Activated CD4-positive, alpha-beta T cell treated with anti-CD3 and anti-CD28 coated beads for 36 hours (primary cell): ENCODE results near the gene BAK1. TPM values are rescaled to one million over a fixed set of nuclear protein-coding genes. Genes with fewer than 3 reads are reported as not detected.
"Not testable (repeated sequence)": the region's sequence is repeated elsewhere in the genome, so short reads cannot be mapped to it uniquely, and the experiment has no call there.

ENCODE experiments used
- ATAC-seq: fragments of 200-7000 bp; cut with Tn5 transposase; one replicate; pipeline ENCODE4 v1.10.0; 2021; ENCODE audit warnings: mild to moderate bottlenecking, moderate library complexity
- CTCF ChIA-PET: fragments of 350-600 bp; sonication (Branson Sonifier 250); formaldehyde crosslinking; loops from one replicate; lab custom pipeline; 2021; ENCODE audit warnings: antibody characterized with exemption; lab: Charles Lee
- POLR2A ChIA-PET: fragments of 350-600 bp; sonication (Branson Sonifier 250); formaldehyde crosslinking; loops from one replicate; lab custom pipeline; 2021; ENCODE audit warnings: antibody characterized with exemption, inconsistent platforms; lab: Charles Lee
- DNase-seq: peaks from one replicate; pipeline ENCODE4 v3.0.0-alpha.2; 2020
- H3K27ac Mint-ChIP-seq: one replicate; pipeline ENCODE4 v1.8.0; 2021; ENCODE audit warnings: mixed read lengths
- H3K27me3 Mint-ChIP-seq: one replicate; pipeline ENCODE4 v1.8.0; 2021; ENCODE audit warnings: mixed read lengths
- H3K36me3 Mint-ChIP-seq: one replicate; pipeline ENCODE4 v1.8.0; 2021; ENCODE audit warnings: low read depth, mixed read lengths
- H3K4me1 Mint-ChIP-seq: one replicate; pipeline ENCODE4 v1.8.0; 2021; ENCODE audit warnings: mixed read lengths
- H3K4me3 Mint-ChIP-seq: one replicate; pipeline ENCODE4 v1.8.0; 2021; ENCODE audit warnings: mild to moderate bottlenecking, moderate library complexity, mixed read lengths
- H3K9me3 Mint-ChIP-seq: one replicate; pipeline ENCODE4 v1.8.0; 2021; ENCODE audit warnings: low read depth, mixed read lengths
- intact Hi-C, 2 experiments: fragments of 100-400 bp; cut with DNase I in 1 of 2; cut with micrococcal nuclease in 1 of 2; formaldehyde crosslinking; loops; one replicate each; pipeline versions ENCODE4 v1.14.2 to v1.15.1; 2022 to 2024; cut with DNase I, micrococcal nuclease
- total RNA-seq, 2 experiments: library from RNA; stranded (reverse); gene quantifications; one replicate each; pipeline ENCODE4 v1.2.3, GENCODE V29; 2021

The BAK1 gene
- total RNA-seq, 2 experiments from 2014 or later = 37.0 to 43.3 TPM

GRCh38 chr6:33552883-33553282, 27.2 kb downstream of the BAK1 start:
- H3K9me3 Mint-ChIP-seq, DNase-seq, H3K27ac Mint-ChIP-seq, H3K36me3 Mint-ChIP-seq, ATAC-seq, intact Hi-C loops, H3K4me3 Mint-ChIP-seq, H3K27me3 Mint-ChIP-seq, POLR2A ChIA-PET: not testable (repeated sequence)
- H3K4me1 Mint-ChIP-seq = peaks cover 15% of the 10 kb centered on the region
- CTCF ChIA-PET = interaction anchor here (0.6 kb wide), 1 partner anchor 75 kb away, joined by 3 read pairs; no protein-coding TSS in a partner anchor

- POLR2A ChIA-PET = no interaction called here
- H3K9me3 Mint-ChIP-seq = no peaks in the 10 kb centered on the region
- H3K27ac Mint-ChIP-seq = no peak overlapping the region
- ATAC-seq (no peak), DNase-seq (no peak)
- intact Hi-C loops = no loop called here
- H3K36me3 Mint-ChIP-seq = no peaks in the 10 kb centered on the region
- peaks cover 21% of the 10 kb centered on the region for H3K4me1 Mint-ChIP-seq
- H3K27me3 Mint-ChIP-seq = no peaks in the 10 kb centered on the region
- no peak overlapping the region for H3K4me3 Mint-ChIP-seq
- CTCF ChIA-PET = no interaction called here
Observed at GRCh38 chr6:33552252-33552651, 27.8 kb downstream of the BAK1 start.

GRCh38 chr6:33551538-33551937, 28.5 kb downstream of the BAK1 start:
- Mint-ChIP-seq H3K9me3 (no peaks in the 10 kb centered on the region), H3K4me3 (no peak overlapping the region), H3K27ac (no peak overlapping the region), H3K36me3 (no peaks in the 10 kb centered on the region), H3K27me3 (no peaks in the 10 kb centered on the region), H3K4me1 (peaks cover 20% of the 10 kb centered on the region)
- ChIA-PET CTCF (interaction anchor here (0.6 kb wide), 1 partner anchor 74 kb away, joined by 3 read pairs; no protein-coding TSS in a partner anchor), POLR2A (no interaction called here)
- DNase-seq (no peak), ATAC-seq (no peak)
- intact Hi-C loops = no loop called here

- ChIA-PET POLR2A (no interaction called here), CTCF (interaction anchor here (2.2 kb wide), 1 partner anchor 12 kb away, joined by 5 read pairs; no protein-coding TSS in a partner anchor)
- Mint-ChIP-seq H3K36me3 (no peaks in the 10 kb centered on the region), H3K27me3 (no peaks in the 10 kb centered on the region), H3K4me3 (no peak overlapping the region), H3K9me3 (no peaks in the 10 kb centered on the region), H3K27ac (no peak overlapping the region), H3K4me1 (peaks cover 20% of the 10 kb centered on the region)
- ATAC-seq (no peak), DNase-seq (no peak)
- intact Hi-C loops = no loop called here
Observed at GRCh38 chr6:33549896-33550295, 30.2 kb downstream of the BAK1 start.

- intact Hi-C loops = no loop called here
- ChIA-PET POLR2A (interaction anchor here (0.6 kb wide), 1 partner anchor 165 kb away, joined by 3 read pairs; no protein-coding TSS in a partner anchor), CTCF (interaction anchor here (0.7 to 2.2 kb wide), 2 partner anchors 13 to 1443 kb away, joined by 3 to 5 read pairs; no protein-coding TSS in a partner anchor)
- peak overlapping the region; percentile 67 for H3K27ac Mint-ChIP-seq
- peaks cover 20% of the 10 kb centered on the region for H3K4me1 Mint-ChIP-seq
- DNase-seq (no peak), ATAC-seq (no peak)
- H3K36me3 Mint-ChIP-seq = no peaks in the 10 kb centered on the region
- no peaks in the 10 kb centered on the region for H3K27me3 Mint-ChIP-seq
- no peaks in the 10 kb centered on the region for H3K9me3 Mint-ChIP-seq
- no peak overlapping the region for H3K4me3 Mint-ChIP-seq
Observed at GRCh38 chr6:33549196-33549595, 30.9 kb downstream of the BAK1 start.

- POLR2A ChIA-PET = interaction anchor here (1.0 kb wide), 1 partner anchor 27 kb away, joined by 3 read pairs; no protein-coding TSS in a partner anchor
- no peak overlapping the region for H3K4me3 Mint-ChIP-seq
- DNase-seq = no peak
- H3K27ac Mint-ChIP-seq = no peak overlapping the region
- peaks cover 20% of the 10 kb centered on the region for H3K4me1 Mint-ChIP-seq
- H3K9me3 Mint-ChIP-seq = no peaks in the 10 kb centered on the region
- ATAC-seq = no peak
- intact Hi-C loops = no loop called here
- no peaks in the 10 kb centered on the region for H3K36me3 Mint-ChIP-seq
- CTCF ChIA-PET = interaction anchor here (0.6 to 1.6 kb wide), 4 partner anchors 9 to 202 kb away, joined by 3 to 4 read pairs (median 4); no protein-coding TSS in a partner anchor
- no peaks in the 10 kb centered on the region for H3K27me3 Mint-ChIP-seq
Observed at GRCh38 chr6:33547499-33547898, 32.6 kb downstream of the BAK1 start.

DNA sequence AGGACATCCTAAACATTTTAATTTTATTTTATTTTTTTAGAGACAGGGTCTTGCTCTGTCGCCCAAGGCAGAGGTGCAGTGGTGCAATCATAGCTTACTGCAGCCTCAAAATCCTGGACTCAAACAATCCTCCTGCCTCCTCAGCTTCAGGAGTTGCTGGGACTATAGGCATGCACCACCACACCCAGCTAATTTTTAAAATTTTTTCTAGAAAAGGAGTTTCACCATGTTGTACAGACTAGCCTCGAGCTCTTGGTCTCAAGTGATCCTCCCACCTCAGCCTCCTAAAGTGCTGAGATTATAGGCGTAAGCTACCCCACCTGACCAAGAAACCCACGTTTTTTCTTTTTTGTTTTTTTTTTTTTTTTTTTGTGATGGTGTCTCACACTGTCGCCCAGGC, 33.3 kb downstream of the BAK1 start:
- intact Hi-C loops = no loop called here
- H3K4me1 Mint-ChIP-seq = peaks cover 20% of the 10 kb centered on the region
- H3K36me3 Mint-ChIP-seq = no peaks in the 10 kb centered on the region
- H3K9me3 Mint-ChIP-seq = no peaks in the 10 kb centered on the region
- no peak overlapping the region for H3K4me3 Mint-ChIP-seq
- ChIA-PET POLR2A (no interaction called here), CTCF (interaction anchor here (0.6 to 1.6 kb wide), 2 partner anchors 11 to 162 kb away, joined by 3 to 4 read pairs; no protein-coding TSS in a partner anchor)
- no peaks in the 10 kb centered on the region for H3K27me3 Mint-ChIP-seq
- DNase-seq (no peak), ATAC-seq (no peak)
- H3K27ac Mint-ChIP-seq = no peak overlapping the region

DNA sequence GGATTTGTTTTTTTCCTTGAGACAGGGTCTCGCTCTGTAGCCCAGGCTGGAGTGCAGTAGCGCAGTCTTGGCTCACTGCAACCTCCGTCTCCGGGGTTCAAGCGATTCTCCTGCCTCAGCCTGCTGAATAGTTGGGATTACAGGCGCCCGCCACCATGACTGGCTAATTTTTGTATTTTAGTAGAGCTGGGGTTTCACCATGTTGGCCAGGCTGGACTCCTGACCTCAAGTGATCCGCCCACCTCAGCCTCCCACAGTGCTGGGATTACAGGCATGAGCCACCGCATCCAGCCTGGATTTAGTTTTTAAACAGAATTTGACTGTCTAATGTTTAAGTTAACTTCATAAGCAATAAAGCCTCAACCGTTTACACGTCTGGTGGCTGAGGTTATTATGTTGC, 34.8 kb downstream of the BAK1 start:
- POLR2A ChIA-PET, H3K27ac Mint-ChIP-seq, H3K36me3 Mint-ChIP-seq, H3K4me3 Mint-ChIP-seq, DNase-seq, intact Hi-C loops, H3K9me3 Mint-ChIP-seq, CTCF ChIA-PET, ATAC-seq, H3K27me3 Mint-ChIP-seq: not testable (repeated sequence)
- H3K4me1 Mint-ChIP-seq = peaks cover 20% of the 10 kb centered on the region

DNA sequence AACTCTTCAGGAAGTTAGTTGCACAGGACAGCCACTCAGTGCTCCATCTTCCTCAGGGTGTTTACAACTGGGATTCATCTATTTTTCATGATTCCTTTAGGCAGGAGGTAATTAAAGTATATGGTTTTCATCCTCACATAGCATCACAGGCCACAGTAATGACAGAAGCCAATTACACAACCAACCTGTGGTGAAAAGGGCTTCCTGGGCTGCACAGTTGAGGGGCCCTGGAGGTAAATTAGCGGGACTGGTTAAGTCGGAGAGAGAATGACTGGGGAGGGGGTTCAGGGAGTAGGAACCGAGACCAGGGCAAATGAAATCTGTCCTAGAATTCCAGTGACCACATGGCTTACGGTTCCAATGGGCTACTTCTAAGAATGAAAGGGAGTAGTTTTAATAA, 37.0 kb downstream of the BAK1 start:
- DNase-seq = no peak
- ChIA-PET CTCF (interaction anchor here (0.6 kb wide), 1 partner anchor 198 kb away, joined by 3 read pairs; no protein-coding TSS in a partner anchor), POLR2A (no interaction called here)
- H3K4me1 Mint-ChIP-seq = peaks cover 10% of the 10 kb centered on the region
- H3K27me3 Mint-ChIP-seq = no peaks in the 10 kb centered on the region
- H3K36me3 Mint-ChIP-seq = no peaks in the 10 kb centered on the region
- intact Hi-C loops = no loop called here
- H3K4me3 Mint-ChIP-seq = no peak overlapping the region
- ATAC-seq = no peak
- no peaks in the 10 kb centered on the region for H3K9me3 Mint-ChIP-seq
- H3K27ac Mint-ChIP-seq = no peak overlapping the region

GRCh38 chr6:33540768-33541167, 39.3 kb downstream of the BAK1 start:
- Mint-ChIP-seq H3K4me3 (no peak overlapping the region), H3K4me1 (no peaks in the 10 kb centered on the region), H3K9me3 (no peaks in the 10 kb centered on the region), H3K27me3 (no peaks in the 10 kb centered on the region), H3K36me3 (no peaks in the 10 kb centered on the region), H3K27ac (no peak overlapping the region)
- intact Hi-C loops = no loop called here
- ATAC-seq = no peak
- no peak for DNase-seq
- ChIA-PET POLR2A (no interaction called here), CTCF (no interaction called here)

GRCh38 chr6:33534702-33535101, 45.4 kb downstream of the BAK1 start:
- H3K4me3 Mint-ChIP-seq = no peak overlapping the region
- no peaks in the 10 kb centered on the region for H3K27me3 Mint-ChIP-seq
- H3K4me1 Mint-ChIP-seq = peaks cover 19% of the 10 kb centered on the region
- DNase-seq (no peak), ATAC-seq (no peak)
- no peak overlapping the region for H3K27ac Mint-ChIP-seq
- H3K9me3 Mint-ChIP-seq = peaks cover 2% of the 10 kb centered on the region
- intact Hi-C loops = no loop called here
- ChIA-PET POLR2A (no interaction called here), CTCF (interaction anchor here (1.9 kb wide), 1 partner anchor 12 kb away, joined by 4 read pairs; no protein-coding TSS in a partner anchor)
- H3K36me3 Mint-ChIP-seq = no peaks in the 10 kb centered on the region
